DOHH2 (cell line): ENCODE results near the gene LETM1.

ENCODE experiments used
- H3F3A ChIP-seq: fragments of 200-600 bp; sonication (generic), shearing (Covaris generic); 2 replicates; pipeline ENCODE4 v1.6.0; 2016; ENCODE audit warnings: antibody characterized with exemption, mild to moderate bottlenecking; ENCODE audit not compliant: control insufficient read depth, insufficient read depth
- H3K27ac ChIP-seq: fragments of 200-600 bp; sonication (generic); 2 replicates; pipeline ENCODE4 v1.5.1; 2014; ENCODE audit warnings: low read depth, mild to moderate bottlenecking, low read length, moderate library complexity
- H3K27me3 ChIP-seq: fragments of 200-600 bp; sonication (generic); 2 replicates; pipeline ENCODE4 v1.6.1; 2014; ENCODE audit warnings: mild to moderate bottlenecking, low read length, mixed read lengths; ENCODE audit not compliant: control insufficient read depth
- H3K36me3 ChIP-seq: fragments of 200-600 bp; sonication (generic); 2 replicates; pipeline ENCODE4 v1.6.1; 2014; ENCODE audit warnings: mild to moderate bottlenecking, low read length, moderate library complexity, mixed read lengths; ENCODE audit not compliant: control insufficient read depth
- H3K4me1 ChIP-seq: fragments of 200-600 bp; sonication (generic); 2 replicates; pipeline ENCODE4 v1.6.1; 2014; ENCODE audit warnings: mild to moderate bottlenecking, low read length, mixed read lengths; ENCODE audit not compliant: control insufficient read depth
- H3K4me2 ChIP-seq: fragments of 200-600 bp; sonication (generic); 2 replicates; pipeline ENCODE4 v1.6.0; 2014; ENCODE audit warnings: mild to moderate bottlenecking, low read length, moderate library complexity
- H3K4me3 ChIP-seq: fragments of 200-600 bp; sonication (generic); 2 replicates; pipeline ENCODE4 v1.5.1; 2014; ENCODE audit warnings: mild to moderate bottlenecking, low read length, mixed read lengths
- H3K79me2 ChIP-seq: fragments of 200-600 bp; sonication (generic); 2 replicates; pipeline ENCODE4 v1.6.1; 2014; ENCODE audit warnings: mild to moderate bottlenecking, low read length, mixed read lengths; ENCODE audit not compliant: control insufficient read depth
- H3K9me2 ChIP-seq: fragments of 200-600 bp; sonication (generic); replicated peaks from 2 replicates; pipeline ENCODE4 v1.6.1; 2014; ENCODE audit warnings: mild to moderate bottlenecking, low read length, mixed read lengths; ENCODE audit not compliant: control insufficient read depth
- H3K9me3 ChIP-seq: fragments of 200-600 bp; sonication (generic); 2 replicates; pipeline ENCODE4 v1.6.1; 2014; ENCODE audit warnings: antibody characterized with exemption, low read length, mixed read lengths; ENCODE audit not compliant: control insufficient read depth, insufficient read depth
- H4K20me1 ChIP-seq: fragments of 200-600 bp; sonication (generic); 2 replicates; pipeline ENCODE4 v1.6.0; 2014; ENCODE audit warnings: low read depth, mild to moderate bottlenecking, antibody characterized with exemption, low read length, moderate library complexity; ENCODE audit not compliant: control insufficient read depth, insufficient read depth
- CTCF ChIP-seq: fragments of 200-600 bp; sonication (generic); IDR thresholded peaks from one replicate; pipeline ENCODE4 v1.5.1; 2014; ENCODE audit warnings: antibody characterized with exemption, mild to moderate bottlenecking, low read depth, low read length; ENCODE audit not compliant: poor library complexity, severe bottlenecking
- EZH2phosphoT487 ChIP-seq: fragments of 200-600 bp; sonication (generic); IDR thresholded peaks from 2 replicates; pipeline ENCODE4 v1.6.1; 2017; ENCODE audit warnings: borderline replicate concordance, mild to moderate bottlenecking, antibody characterized with exemption, low read length, moderate library complexity, mixed read lengths

Gene LETM1

GRCh38 chr4:1802720-1803522, 53.0 kb downstream of the LETM1 start:
- Histone ChIP-seq H3K9me2 (no peaks in the 10 kb centered on the region), H3F3A (no peaks in the 10 kb centered on the region), H3K79me2 (no peaks in the 10 kb centered on the region), H3K27me3 (no peaks in the 10 kb centered on the region), H3K4me1 (no peaks in the 10 kb centered on the region; the same call in 1 of the 2 replicates), H3K36me3 (no peaks in the 10 kb centered on the region), H3K9me3 (no peaks in the 10 kb centered on the region), H4K20me1 (no peaks in the 10 kb centered on the region), H3K4me2 (no peak overlapping the region), H3K27ac (no peak overlapping the region), H3K4me3 (no peak overlapping the region)
- TF ChIP-seq EZH2phosphoT487 (no peak), CTCF (no peak)

- Histone ChIP-seq H3K27ac (no peak overlapping the region), H3K9me2 (no peaks in the 10 kb centered on the region), H3F3A (no peaks in the 10 kb centered on the region), H3K36me3 (no peaks in the 10 kb centered on the region), H3K9me3 (no peaks in the 10 kb centered on the region), H3K27me3 (no peaks in the 10 kb centered on the region), H3K79me2 (no peaks in the 10 kb centered on the region), H3K4me1 (no peaks in the 10 kb centered on the region), H3K4me2 (no peak overlapping the region), H3K4me3 (no peak overlapping the region), H4K20me1 (no peaks in the 10 kb centered on the region)
- no peak for TF ChIP-seq EZH2phosphoT487
- TF ChIP-seq CTCF = no peak
These were observed 53.7 kb downstream of the LETM1 start for GRCh38 chr4:1802151-1802715.

- H3K27me3 ChIP-seq = peaks cover 4% of the 10 kb centered on the region
- H3K4me1 ChIP-seq = no peaks in the 10 kb centered on the region
- no peak for TF ChIP-seq CTCF
- no peak for TF ChIP-seq EZH2phosphoT487
- no peaks in the 10 kb centered on the region for H3K9me3 ChIP-seq
- no peak overlapping the region for H3K4me3 ChIP-seq
- no peaks in the 10 kb centered on the region for H4K20me1 ChIP-seq
- no peaks in the 10 kb centered on the region for H3K79me2 ChIP-seq
- no peaks in the 10 kb centered on the region for H3K36me3 ChIP-seq
- no peaks in the 10 kb centered on the region for H3K9me2 ChIP-seq
- H3K4me2 ChIP-seq = no peak overlapping the region
- no peak overlapping the region for H3K27ac ChIP-seq
- no peaks in the 10 kb centered on the region for H3F3A ChIP-seq
These were observed 54.5 kb downstream of the LETM1 start for GRCh38 chr4:1801286-1801958.
